Adipose tissue (tissue), 3 donors: ENCODE results near the gene FTH1. TPM values are rescaled to one million over a fixed set of nuclear protein-coding genes. Genes with fewer than 3 reads are reported as not detected.
"Not testable (repeated sequence)": the region's sequence is repeated elsewhere in the genome, so short reads cannot be mapped to it uniquely, and the experiment has no call there.

Experiments used
- H3K27ac ChIP-seq: one replicate; pipeline ENCODE4 v1.5.1; 2013; ENCODE audit warnings: low read depth, low read length
- WGBS, 3 donors: extraction: QIAGEN DNeasy Blood & Tissue Kit; methylation state at CpG; one replicate each; pipeline ENCODE4 v1.1.7; 2013; 5-methylcytosine and 5-hydroxymethylcytosine counted together
- polyA plus RNA-seq, 3 donors: library from polyadenylated mRNA; stranded (reverse); fragments of 200-250 nt; gene quantifications; one replicate each; pipeline ENCODE4 v1.2.3, GENCODE V29; 2013
- donor health status: healthy with polysubstance abuse.
- donor health status: Bipolar disorder and iron deficiency.
- donor health status: healthy.

The FTH1 gene
- over 10,000 TPM in 1 of 3 donors, 1,000 to 10,000 TPM in 2; 2,935 to 16,025 (median 7,473) TPM for polyA plus RNA-seq

DNA sequence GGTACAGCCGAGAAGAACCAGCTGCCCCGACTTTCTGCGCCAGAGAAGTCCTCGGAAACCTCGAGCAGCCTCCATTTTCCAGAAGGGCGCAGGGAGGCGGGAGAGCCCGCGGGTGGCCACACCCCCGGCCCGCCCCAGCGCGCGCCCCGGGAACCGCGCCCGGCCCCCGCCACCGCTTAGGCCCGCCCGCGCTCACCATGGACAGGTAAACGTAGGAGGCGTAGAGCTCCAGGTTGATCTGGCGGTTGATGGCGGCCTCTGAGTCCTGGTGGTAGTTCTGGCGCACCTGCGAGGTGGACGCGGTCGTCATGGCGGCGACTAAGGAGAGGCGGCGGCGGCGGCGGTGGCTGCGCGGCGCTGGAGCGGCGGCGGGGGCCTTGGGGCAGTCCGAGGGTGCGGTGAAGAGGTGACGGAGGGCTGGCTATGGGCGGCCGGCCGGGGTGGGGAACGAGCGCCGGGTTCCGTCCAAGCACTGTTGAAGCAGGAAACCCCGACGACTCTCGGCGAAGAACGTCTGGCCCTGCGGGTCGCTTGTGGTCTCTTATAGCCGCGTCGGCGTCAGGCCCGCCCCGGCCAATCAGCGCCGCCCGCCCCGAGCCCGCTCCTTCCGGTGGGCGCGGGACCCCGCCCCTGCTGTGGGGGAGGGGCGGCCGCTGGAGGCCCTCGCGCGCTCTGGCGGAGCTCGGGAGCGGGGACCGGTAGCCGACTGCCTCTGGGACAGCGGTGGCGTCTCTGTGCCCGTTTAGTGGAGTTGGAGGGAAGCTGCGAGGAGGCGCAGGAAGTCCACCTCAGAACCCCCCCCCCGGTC, at the start of gene FTH1:
Gene FTH1, minus strand, starts transcription at position 519 of the 808 bp plus-strand sequence. Its CDS starts 209 bp downstream, at position 310.
- peak within 1 kb of the TSS; percentile 71 for H3K27ac ChIP-seq
- 2% methylated on average over 86 to 93 of the region's 93 CpGs for WGBS, 3 donors

- 89 to 92% (median 92%) methylated on average over 7 of the region's 7 CpGs for WGBS, 3 donors
These were observed 48.2 kb upstream of the FTH1 start for GRCh38 chr11:62015615-62016014.

DNA sequence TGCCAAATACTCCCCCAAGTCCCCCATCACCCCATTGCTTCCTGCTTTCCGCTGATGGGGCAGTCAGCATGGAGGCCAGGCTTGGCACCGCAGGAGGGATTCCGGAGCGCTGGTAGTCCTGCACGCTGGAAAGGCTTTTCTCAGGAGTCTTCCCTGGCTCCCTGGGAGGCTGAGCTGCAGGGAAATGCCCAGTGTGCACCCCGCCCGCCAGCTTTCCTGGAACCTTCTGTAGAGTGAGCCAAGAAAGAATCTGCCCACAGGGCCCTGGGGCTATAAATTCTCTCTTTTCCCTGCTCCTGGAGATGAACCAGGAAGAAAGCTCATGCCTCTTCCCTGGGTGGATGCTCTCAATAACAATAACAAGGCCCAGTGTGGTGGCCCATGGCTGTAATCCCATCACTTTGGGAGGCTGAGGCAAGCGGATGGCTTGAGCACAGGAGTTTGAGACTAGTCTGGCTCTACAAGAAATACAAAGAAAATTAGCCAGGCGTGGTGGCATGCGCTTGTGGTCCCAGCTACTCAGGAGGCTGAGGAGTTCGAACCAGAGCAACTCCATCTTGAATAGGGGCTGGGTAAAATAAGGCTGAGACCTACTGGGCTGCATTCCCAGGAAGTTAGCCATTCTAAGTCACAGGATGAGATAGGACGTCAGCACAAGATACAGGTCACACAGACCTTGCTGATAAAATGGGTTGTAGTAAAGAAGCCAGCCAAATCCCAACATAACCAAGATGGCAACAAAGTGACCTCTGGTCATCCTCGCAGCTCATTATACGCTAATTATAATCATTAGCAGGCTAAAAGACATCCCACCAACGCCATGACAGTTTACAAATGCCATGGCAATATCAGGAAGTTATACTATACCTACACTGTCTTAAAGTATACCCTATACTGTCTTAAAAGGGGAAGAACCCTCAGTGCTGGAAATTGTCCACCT, 46.4 kb upstream of the FTH1 start:
- no peak overlapping the region for H3K27ac ChIP-seq

More at GRCh38 chr11:62015615-62016014, 48.2 kb upstream of the FTH1 start:
- H3K27ac ChIP-seq, result no peak overlapping the region

DNA sequence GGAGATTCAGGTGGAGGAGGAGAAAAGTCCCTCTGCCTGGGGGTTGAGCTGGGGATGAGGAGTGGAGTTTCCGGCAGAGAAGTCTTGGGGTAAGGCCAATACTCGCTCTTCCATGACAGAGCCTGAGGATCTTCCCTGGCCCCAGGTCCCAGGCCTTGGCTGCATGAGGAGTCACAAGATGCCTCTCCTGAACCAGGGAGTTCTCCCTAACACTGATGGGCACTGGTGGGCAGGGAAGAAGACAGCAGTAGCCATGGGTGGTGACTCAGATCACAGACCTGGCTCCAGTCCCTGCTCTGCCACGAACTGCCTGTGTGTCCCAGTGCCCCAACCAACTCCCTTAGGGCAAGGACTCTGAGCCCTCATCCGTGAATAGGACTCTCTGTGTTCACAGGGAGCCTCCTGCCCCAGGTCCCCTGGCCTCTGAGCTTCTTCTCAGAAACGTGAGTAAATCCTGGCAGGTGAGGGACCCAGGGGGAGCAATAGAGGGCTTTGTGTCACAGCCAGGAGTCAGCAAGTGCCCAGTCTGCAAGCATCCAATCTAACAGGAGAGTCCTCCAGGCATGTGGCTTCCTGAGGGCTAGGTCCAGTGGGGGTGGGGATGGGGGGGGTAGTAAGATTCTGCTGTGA, 45.5 kb upstream of the FTH1 start:
- H3K27ac ChIP-seq, result no peak overlapping the region
- whole genome bisulfite sequencing, 3 donors, result 77 to 79% (median 78%) methylated on average over 5 of the region's 5 CpGs

More for the DNA sequence above, 46.4 kb upstream of the FTH1 start:
- 79 to 89% (median 83%) methylated on average over 15 of the region's 15 CpGs for WGBS, 3 donors

GRCh38 chr11:62012451-62012831, 45.0 kb upstream of the FTH1 start:
- WGBS, 3 donors, result 79 to 82% (median 81%) methylated on average over 3 of the region's 3 CpGs

DNA sequence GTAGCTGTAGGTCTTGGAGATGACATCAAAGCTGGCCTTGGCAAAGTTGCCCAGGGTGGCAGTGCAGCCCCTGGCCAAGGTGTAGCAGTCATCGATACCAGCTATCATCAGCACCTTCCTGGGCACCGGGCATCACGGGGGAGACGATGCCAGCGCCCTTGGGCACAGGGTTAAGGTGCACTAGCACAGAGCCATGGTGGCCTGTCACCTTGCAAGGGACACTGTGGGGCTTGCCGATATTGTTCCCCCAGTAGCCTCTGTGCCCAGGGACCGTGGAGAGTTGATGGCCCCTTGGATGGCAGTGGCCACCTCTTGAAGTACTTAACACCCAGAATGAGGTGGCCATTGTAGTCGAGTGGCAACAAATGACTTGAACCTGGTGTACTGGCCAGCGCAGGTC, 44.4 kb upstream of the FTH1 start:
- WGBS, 3 donors, result 96 to 98% (median 98%) methylated on average over 9 of the region's 9 CpGs
- H3K27ac ChIP-seq, result no peak overlapping the region

More at GRCh38 chr11:62012451-62012831, 45.0 kb upstream of the FTH1 start:
- no peak overlapping the region for H3K27ac ChIP-seq

DNA sequence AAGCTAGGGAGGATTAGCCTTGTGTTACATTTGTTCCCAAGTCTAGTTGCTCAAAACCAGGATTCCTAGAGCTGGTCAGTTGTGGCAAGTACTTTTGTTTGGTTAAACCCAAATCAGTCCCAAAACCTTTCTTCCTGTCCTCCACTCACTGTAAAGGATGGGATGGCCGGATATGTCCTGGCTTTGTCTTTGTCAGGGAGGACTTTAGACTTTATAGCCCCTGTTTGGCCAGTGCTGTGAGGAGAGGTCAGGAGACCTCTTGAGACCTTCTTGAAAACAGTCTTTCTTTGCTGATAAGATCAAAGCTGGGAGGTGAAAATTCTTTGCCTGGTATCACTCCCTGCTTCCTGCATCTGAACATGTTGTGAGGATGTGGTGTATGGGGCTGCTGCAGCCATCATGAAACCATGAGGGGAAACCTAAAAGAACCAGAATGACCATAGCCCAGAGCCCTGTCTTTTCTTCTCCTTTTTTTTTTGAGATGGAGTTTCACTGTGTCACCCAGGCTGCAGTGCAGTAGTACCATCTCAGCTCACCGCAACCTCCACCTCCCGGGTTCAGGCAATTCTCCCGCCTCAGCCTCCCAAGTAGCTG, 43.6 kb upstream of the FTH1 start:
- H3K27ac ChIP-seq, result no peak overlapping the region
- WGBS, 3 donors, result 92 to 98% (median 96%) methylated on average over 4 of the region's 4 CpGs

- no peak overlapping the region for H3K27ac ChIP-seq
- WGBS, 3 donors, result 97 to 100% (median 98%) methylated on average over 1 of the region's 1 CpG
These were observed 40.8 kb upstream of the FTH1 start for GRCh38 chr11:62008193-62008592.

GRCh38 chr11:62004473-62004872, 37.0 kb upstream of the FTH1 start:
- WGBS, 3 donors, result 38 to 72% (median 39%) methylated on average over 2 of the region's 2 CpGs
- H3K27ac ChIP-seq, result no peak overlapping the region

DNA sequence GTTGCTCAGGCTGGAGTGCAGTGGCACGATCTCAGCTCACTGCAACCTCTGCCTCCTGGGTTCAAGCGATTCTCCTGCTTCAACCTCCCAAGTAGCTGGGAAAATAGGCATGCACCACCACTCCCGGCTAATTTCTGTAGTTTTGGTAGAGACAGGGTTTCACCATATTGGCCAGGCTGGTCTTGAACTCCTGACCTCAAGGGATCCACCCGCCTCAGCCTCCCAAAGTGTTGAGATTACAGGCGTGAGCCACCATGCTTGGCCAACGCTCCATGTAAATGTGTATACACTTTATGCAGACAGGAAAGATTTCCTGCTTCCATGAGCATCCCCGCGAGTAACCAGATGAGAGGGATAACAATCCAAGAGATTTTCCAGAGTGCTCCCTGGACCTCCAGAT, 34.8 kb upstream of the FTH1 start:
- WGBS, 3 donors, result 90 to 92% (median 92%) methylated on average over 8 of the region's 8 CpGs
- not testable (repeated sequence) for H3K27ac ChIP-seq

DNA sequence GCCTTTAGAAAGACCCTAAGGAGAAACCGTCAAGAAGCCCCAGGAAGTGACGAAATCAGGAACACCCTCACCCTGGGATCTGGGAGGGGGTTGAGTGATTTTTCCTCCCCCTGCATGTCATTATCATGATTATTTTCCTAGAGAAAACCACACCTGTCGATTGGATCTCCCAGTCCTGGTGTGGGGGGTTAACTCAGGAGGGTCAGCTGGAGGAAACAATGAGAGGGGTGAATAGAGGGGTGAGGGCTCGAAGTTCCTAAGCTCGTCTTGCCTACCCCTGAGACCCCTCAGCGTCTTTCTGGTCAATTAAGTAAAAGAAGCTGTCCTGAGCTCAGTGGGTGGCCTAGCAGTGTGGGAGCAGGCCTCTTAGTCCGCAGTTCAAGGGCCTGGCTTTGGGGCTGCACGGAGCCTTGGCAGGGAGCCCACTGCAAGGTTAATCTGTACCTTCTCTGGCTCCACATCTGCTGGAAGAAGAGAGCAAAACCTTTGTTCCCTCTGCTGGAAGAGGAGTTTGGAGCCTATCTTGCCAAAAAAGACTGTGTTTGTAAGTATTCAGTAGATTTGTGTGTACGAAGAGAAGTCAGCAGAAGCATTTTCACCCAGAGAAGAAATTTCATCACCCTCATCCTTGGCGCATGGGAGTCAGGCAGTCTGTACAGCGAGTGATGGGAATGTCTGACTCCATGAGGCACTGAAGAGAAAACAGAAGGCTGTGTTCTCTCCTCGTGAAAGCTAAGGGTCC, 34.2 kb upstream of the FTH1 start:
- no peak overlapping the region for H3K27ac ChIP-seq
- WGBS, 3 donors, result 31 to 66% (median 61%) methylated on average over 12 of the region's 12 CpGs

DNA sequence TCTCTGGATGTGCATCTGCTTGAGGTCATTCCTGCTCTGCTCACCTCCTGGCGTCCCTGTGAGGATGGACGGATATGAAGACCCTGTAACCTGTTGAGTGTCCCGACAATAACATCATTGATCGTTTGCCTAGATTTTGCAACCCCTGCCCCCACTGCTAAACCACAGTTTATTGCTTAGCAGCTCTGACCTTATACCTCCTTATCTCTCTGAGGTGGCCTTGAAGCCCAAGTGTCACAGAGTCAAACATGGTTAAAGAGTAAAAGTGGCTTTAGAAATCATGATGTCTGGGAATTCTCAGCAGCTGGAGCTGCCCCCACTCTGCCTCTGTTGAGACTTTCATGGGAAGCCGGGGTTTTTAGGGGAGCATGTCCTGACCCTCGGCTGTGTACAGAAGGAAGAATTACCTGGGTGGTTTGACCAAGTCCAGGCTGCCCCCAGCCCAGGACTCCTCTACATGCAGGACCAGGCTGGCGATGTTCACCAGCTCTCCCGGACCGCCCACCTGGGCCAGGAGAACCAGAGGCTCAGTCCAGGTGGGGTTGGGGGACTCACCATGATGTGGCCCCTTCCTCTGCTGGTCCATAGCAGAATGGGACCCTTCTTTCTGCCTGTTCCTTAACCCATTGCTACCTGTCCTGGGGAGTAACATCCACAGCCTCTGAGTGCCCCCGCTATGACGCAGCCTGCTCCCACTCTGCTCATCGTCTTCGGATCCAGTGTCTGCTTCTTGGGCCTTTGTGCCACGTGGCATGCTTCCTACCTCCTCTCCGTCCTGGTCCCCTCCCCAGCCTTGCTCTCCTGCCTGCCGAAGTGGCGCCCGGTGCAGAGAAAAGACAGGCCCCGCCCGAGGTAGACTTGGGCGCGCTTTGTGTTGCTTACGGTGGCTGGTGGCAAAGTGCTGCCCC, 33.4 kb upstream of the FTH1 start:
- WGBS, 3 donors, result 66 to 93% (median 87%) methylated on average over 23 of the region's 23 CpGs
- no peak overlapping the region for H3K27ac ChIP-seq

GRCh38 chr11:61999141-61999975, 31.9 kb upstream of the FTH1 start:
- no peak overlapping the region for H3K27ac ChIP-seq
- 97 to 99% (median 97%) methylated on average over 7 of the region's 7 CpGs for whole genome bisulfite sequencing, 3 donors

DNA sequence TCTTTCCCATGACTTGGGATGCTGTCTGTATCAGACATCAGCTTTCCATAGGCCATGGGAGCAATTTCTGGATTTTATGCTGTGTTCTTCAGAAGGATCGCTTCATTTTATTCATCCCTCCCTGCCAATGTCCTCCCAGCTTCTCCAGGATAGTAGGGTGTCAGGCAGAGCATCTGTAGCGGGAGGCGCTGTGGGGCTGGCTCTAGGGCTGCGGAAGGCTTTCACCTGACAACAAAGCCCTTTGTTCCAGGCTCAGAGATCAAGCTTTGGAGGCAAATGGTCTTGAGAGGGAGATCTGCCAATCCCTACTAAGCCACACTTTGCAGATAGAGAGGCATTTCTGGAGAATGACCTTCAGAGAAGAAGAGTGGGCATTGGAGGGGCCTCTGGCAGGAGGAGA, 29.5 kb upstream of the FTH1 start:
- 97 to 98% (median 98%) methylated on average over 4 of the region's 4 CpGs for WGBS, 3 donors

DNA sequence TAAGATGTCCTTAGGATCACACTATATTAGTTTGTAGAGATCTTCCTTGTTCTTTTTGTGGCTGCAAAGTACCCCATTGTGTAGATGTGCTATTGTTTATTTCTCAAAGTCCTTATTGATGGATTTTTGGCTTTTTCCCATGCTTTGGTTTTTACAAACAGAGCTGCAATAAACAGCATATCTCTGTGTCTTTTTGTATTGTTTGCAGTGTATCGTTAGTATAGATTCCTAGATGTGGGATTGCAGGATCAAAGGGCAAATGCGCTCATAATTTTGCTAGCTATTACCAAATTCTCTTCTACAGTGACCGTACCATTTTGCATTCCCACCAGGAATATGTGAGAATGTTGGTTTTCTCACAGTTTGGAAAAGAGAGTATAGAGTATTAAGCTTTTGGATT, 27.5 kb upstream of the FTH1 start:
- WGBS, 3 donors, result 42 to 94% (median 89%) methylated on average over 3 of the region's 3 CpGs
- no peak overlapping the region for H3K27ac ChIP-seq

More for the DNA sequence above, 29.5 kb upstream of the FTH1 start:
- H3K27ac ChIP-seq, result no peak overlapping the region

DNA sequence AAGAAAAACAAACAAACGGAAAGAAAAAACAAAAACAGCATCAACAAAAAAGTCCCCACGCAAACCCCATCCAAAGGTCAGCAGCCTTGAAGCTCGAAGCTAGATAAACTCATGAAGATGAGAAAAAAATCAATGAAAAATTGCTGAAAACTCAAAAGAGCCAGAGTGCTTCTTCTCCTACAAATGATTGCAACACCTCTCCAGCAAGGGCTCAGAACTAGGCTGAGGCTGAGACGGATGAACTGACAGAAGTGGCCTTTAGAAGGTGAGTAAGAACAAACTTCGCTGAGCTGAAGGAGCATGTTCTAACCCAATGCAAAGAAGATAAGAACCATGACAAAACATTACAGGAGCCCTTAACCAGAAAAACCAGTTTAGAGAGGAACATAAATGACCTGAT, 18.4 kb upstream of the FTH1 start:
- 37 to 89% (median 79%) methylated on average over 5 of the region's 5 CpGs for WGBS, 3 donors
- no peak overlapping the region for H3K27ac ChIP-seq
